K562 (cell line): ENCODE data around the gene GLT1D1. TPM values are rescaled to one million over a fixed set of nuclear protein-coding genes. Genes with fewer than 3 reads are reported as not detected.

Source experiments
- ATAC-seq: fragments of 200-7000 bp; cut with Tn5 transposase; 3 replicates; pipeline ENCODE4 v1.9.1; 2020; ENCODE audit warnings: moderate library complexity
- BruUV-seq: library from RNA; stranded (reverse); fragments of 400-500 nt; replicated peaks from 2 replicates; lab custom pipeline; 2021; lab: Mats Ljungman, UMichigan
- CTCF ChIA-PET: fragments of 300-600 bp; formaldehyde crosslinking; extraction: SDS; loops from one replicate; lab custom pipeline; 2021; ENCODE audit warnings: low intra/inter-chr PET ratio; lab: Yijun Ruan, JAX
- POLR2A ChIA-PET: fragments of 300-600, 350-650 bp; sonication (Branson Sonifier 250); formaldehyde crosslinking; extraction: SDS; loops from one replicate; lab custom pipeline; 2021; ENCODE audit warnings: antibody characterized with exemption, inconsistent platforms; lab: Yijun Ruan, JAX
- DNase-seq, 4 experiments: peaks; one replicate each; pipeline versions ENCODE4 v3.0.0 to v3.0.0-alpha.2; 2011 to 2018; ENCODE audit warnings: low spot score in 3 of 4, mixed read lengths in 3 of 4; ENCODE audit errors: extremely low read depth in 1 of 4
- FAIRE-seq: peaks from 2 replicates; lab custom pipeline; 2011; peaks lifted over from hg19 to GRCh38; lab: Jason Lieb, UNC
- H2AFZ ChIP-seq: 2 replicates; pipeline ENCODE4 v1.6.0; 2011; ENCODE audit warnings: low read depth, low read length, control low read depth, inconsistent platforms
- H3K27ac ChIP-seq: fragments of 200-600 bp; 3 replicates; pipeline ENCODE4 v1.8.0; 2011; ENCODE audit warnings: low read depth, mild to moderate bottlenecking, control low read depth, inconsistent platforms, low read length, moderate library complexity, mixed read lengths; ENCODE audit errors: extremely low read depth
- H3K27me3 ChIP-seq, 2 experiments: fragments of 300-600 bp in 1 of 2; 2 replicates in 1 of 2; 3 replicates in 1 of 2; pipeline versions ENCODE4 v1.6.0 to v1.8.0; 2011; ENCODE audit warnings: inconsistent platforms in 2 of 2, low read length in 2 of 2, mild to moderate bottlenecking in 1 of 2, mixed read lengths in 1 of 2, moderate library complexity in 1 of 2; ENCODE audit not compliant: control insufficient read depth in 2 of 2, insufficient read depth in 2 of 2
- H3K36me3 ChIP-seq: fragments of 300-600 bp; 3 replicates; pipeline ENCODE4 v1.8.0; 2011; ENCODE audit warnings: mild to moderate bottlenecking, low read length, inconsistent platforms; ENCODE audit not compliant: control insufficient read depth, insufficient read depth
- H3K4me1 ChIP-seq, 2 experiments: fragments of 200-600 bp in 1 of 2; replicated peaks in 1 of 2; 2 replicates in 1 of 2; 3 replicates in 1 of 2; pipeline versions ENCODE4 v1.5.1 to v1.8.0; 2011; ENCODE audit warnings: inconsistent platforms in 2 of 2, low read length in 2 of 2, mild to moderate bottlenecking in 1 of 2, mixed read lengths in 1 of 2, moderate library complexity in 1 of 2; ENCODE audit not compliant: control insufficient read depth in 2 of 2, insufficient read depth in 2 of 2
- H3K4me2 ChIP-seq: 2 replicates; pipeline ENCODE4 v1.6.1; 2011; ENCODE audit warnings: low read length, control low read depth, inconsistent platforms, mixed read lengths; ENCODE audit not compliant: insufficient read depth
- H3K4me3 ChIP-seq: fragments of 200-600 bp; sonication (generic), shearing (Covaris generic); 2 replicates; pipeline ENCODE4 v1.5.1; 2016; ENCODE audit warnings: control low read depth, inconsistent platforms
- H3K79me2 ChIP-seq: fragments of 200-600 bp; 3 replicates; pipeline ENCODE4 v1.8.0; 2011; ENCODE audit warnings: low read length, inconsistent platforms; ENCODE audit not compliant: control insufficient read depth, insufficient read depth
- H3K9ac ChIP-seq, 2 experiments: 2 replicates each; pipeline versions ENCODE4 v1.6.0 to v1.6.1; 2011; ENCODE audit warnings: low read depth in 2 of 2, low read length in 2 of 2, control low read depth in 1 of 2, inconsistent platforms in 1 of 2, mild to moderate bottlenecking in 1 of 2, mixed read lengths in 1 of 2; ENCODE audit not compliant: insufficient read depth in 1 of 2
- H3K9me1 ChIP-seq: one replicate; pipeline ENCODE4 v1.6.0; 2011; ENCODE audit warnings: inconsistent platforms, mild to moderate bottlenecking, low read length, moderate library complexity; ENCODE audit not compliant: control insufficient read depth, insufficient read depth
- H3K9me3 ChIP-seq: replicated peaks from 2 replicates; pipeline ENCODE4 v1.5.1; 2011; ENCODE audit warnings: low read depth, low read length, inconsistent platforms; ENCODE audit not compliant: control insufficient read depth, insufficient read depth
- H4K20me1 ChIP-seq: replicated peaks from 2 replicates; pipeline ENCODE4 v1.6.1; 2011; ENCODE audit warnings: low read length, inconsistent platforms, mixed read lengths; ENCODE audit not compliant: control insufficient read depth, insufficient read depth
- HNRNPH1 ChIP-seq: fragments of 200-400 bp; formaldehyde crosslinking; optimal IDR thresholded peaks from 2 replicates; pipeline ENCODE3; 2017; ENCODE audit warnings: low read depth, mild to moderate bottlenecking, low read length, moderate library complexity
- KLF13 ChIP-seq: fragments of 450-650 bp; IDR thresholded peaks from 2 replicates; pipeline ENCODE4 v1.6.1; 2016; ENCODE audit warnings: missing genetic modification characterization, low read depth, mild to moderate bottlenecking, missing compliant biosample characterization, moderate library complexity, borderline replicate concordance
- SMC3 ChIP-seq: conservative IDR thresholded peaks from 2 replicates; pipeline ENCODE4 v1.6.1; 2011; ENCODE audit warnings: low read depth, low read length, improper control_type of control experiment; ENCODE audit not compliant: insufficient read depth
- ZNF124 ChIP-seq: sonication (generic); formaldehyde crosslinking; IDR thresholded peaks from 2 replicates; pipeline ENCODE4 v1.8.1; 2022; ENCODE audit warnings: missing genetic modification reagents
- WGBS: fragments of 100-300 bp; shearing (Covaris generic); methylation state at CpG from one replicate; pipeline ENCODE4 v1.1.6; 2016; ENCODE audit warnings: low coverage, mixed read lengths; ENCODE audit not compliant: insufficient coverage; ENCODE audit errors: missing lambda C conversion rate; 5-methylcytosine and 5-hydroxymethylcytosine counted together
- in situ Hi-C: fragments of 300-500 bp; cut with MboI; formaldehyde crosslinking; loops from 4 replicates; pipeline ENCODE4 v1.15.0; 2018; ENCODE audit warnings: inconsistent platforms, mixed read lengths
- intact Hi-C: fragments of 100-400 bp; cut with micrococcal nuclease; formaldehyde crosslinking; loops from 2 replicates; pipeline ENCODE4 v1.14.2; 2022
- polyA plus RNA-seq, 8 experiments: library from polyadenylated mRNA; depleted of rRNA in 4 of 8; stranded (reverse) in 5 of 8; unstranded in 3 of 8; fragments of >200 nt; fragmentation: Nextera tagmentation in 2 of 8; fragmentation: Illumina TruSeq in 1 of 8; extraction: Ambion mirVana in 2 of 8; extraction: Trizol in 1 of 8; gene quantifications; 2 replicates each; pipeline versions ENCODE4 v1.2.1 to v1.2.3, GENCODE V29; 2011 to 2014; ENCODE audit warnings: inconsistent platforms in 1 of 8, missing spikeins in 1 of 8
- total RNA-seq, 7 experiments: library from RNA; depleted of rRNA in 6 of 7; stranded (reverse); fragments of >200 nt in 6 of 7; fragmentation: Illumina TruSeq in 2 of 7; extraction: Trizol in 2 of 7; gene quantifications; 2 replicates each; pipeline versions ENCODE4 v1.2.1 to v1.2.3, GENCODE V29; 2011 to 2021; ENCODE audit warnings: low replicate concordance in 1 of 7
- TF ChIP-seq, protein P1 (sequence below): fragments of 200-600 bp; sonication (generic); IDR thresholded peaks from one replicate; pipeline ENCODE4 v1.6.1; 2012; ENCODE audit warnings: mild to moderate bottlenecking, low read depth, low read length, inconsistent platforms
- TF ChIP-seq, protein P2 (sequence below): fragments of 450-650 bp; IDR thresholded peaks from one replicate; pipeline ENCODE4 v1.6.1; 2018; ENCODE audit warnings: mild to moderate bottlenecking, moderate library complexity; ENCODE audit not compliant: partially characterized antibody

The GLT1D1 gene
- total and polyA plus RNA-seq, 9 of the 15 experiments (the other 6 are each of a cell fraction or from before 2014, with no cell fraction given), result 0.04 TPM; not detected in 8

DNA sequence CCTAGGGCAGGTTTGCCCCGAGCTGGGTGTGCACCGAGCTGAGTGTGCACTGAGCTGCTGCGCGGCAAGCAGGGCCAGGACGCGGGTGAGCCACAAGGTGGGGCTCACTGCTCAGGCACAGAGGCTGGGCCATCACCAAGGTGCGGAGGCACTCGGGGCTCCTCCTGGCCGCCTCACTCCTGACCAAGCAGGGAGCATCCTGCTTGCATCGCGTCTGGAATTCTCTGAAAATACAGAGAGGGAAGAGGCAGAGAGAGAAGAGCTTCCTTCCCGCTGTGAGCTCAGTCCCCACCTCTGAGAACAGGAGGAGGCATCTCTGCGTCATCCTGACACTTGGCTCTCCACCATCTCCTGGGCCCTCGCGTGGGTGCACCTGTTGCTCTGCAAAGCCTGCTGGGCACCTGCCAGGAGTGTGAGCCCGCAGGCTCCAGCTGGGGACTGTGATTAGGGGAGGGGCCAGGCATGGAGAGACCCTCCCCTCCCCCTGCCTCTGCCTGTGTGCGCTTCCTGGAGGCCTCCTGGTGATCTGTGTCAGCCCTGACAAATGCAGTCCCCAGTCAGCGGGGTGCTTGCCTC is 116.3 kb downstream of the GLT1D1 start:
- no peaks in the 10 kb centered on the region for H3K9me1 ChIP-seq
- DNase-seq (peak; percentile 34 to 43 (median 37)), ATAC-seq (peak; percentile 95), FAIRE-seq (no peak)
- H4K20me1 ChIP-seq, result peaks cover 3% of the 10 kb centered on the region; the same call in 1 of the 2 replicates
- in situ Hi-C loops, result no loop called here
- H3K27ac ChIP-seq, result no peak overlapping the region
- no peaks in the 10 kb centered on the region for H3K79me2 ChIP-seq
- H3K36me3 ChIP-seq, result no peaks in the 10 kb centered on the region
- H3K4me1 ChIP-seq, result no peaks in the 10 kb centered on the region
- no peaks in the 10 kb centered on the region for H3K9me3 ChIP-seq
- no peak overlapping the region for H3K9ac ChIP-seq
- H3K4me3 ChIP-seq, result no peak overlapping the region
- ChIA-PET CTCF (interaction anchor here (0.5 to 0.6 kb wide), 2 partner anchors 942 to 1040 kb away, joined by 3 to 4 read pairs; no protein-coding TSS in a partner anchor), POLR2A (no interaction called here)
- H3K4me2 ChIP-seq, result no peak overlapping the region
- H2AFZ ChIP-seq, result no peak overlapping the region
- 0% methylated on average over 11 of the region's 18 CpGs for WGBS
- H3K27me3 ChIP-seq, result peaks cover 6 to 47% of the 10 kb centered on the region in 2 experiments; a peak in 4 of 5 replicates
- intact Hi-C loops, result no loop called here
- BruUV-seq, result no TSS peak
- peak; percentile 48; the same call in 1 of the 2 replicates for TF ChIP-seq SMC3
- TF ChIP-seq HNRNPH1, result no peak
- TF ChIP-seq KLF13 (tag), result no peak
- TF ChIP-seq ZNF124 (CRISPR knock-in tag), result no peak
- TF ChIP-seq, protein P1, sequence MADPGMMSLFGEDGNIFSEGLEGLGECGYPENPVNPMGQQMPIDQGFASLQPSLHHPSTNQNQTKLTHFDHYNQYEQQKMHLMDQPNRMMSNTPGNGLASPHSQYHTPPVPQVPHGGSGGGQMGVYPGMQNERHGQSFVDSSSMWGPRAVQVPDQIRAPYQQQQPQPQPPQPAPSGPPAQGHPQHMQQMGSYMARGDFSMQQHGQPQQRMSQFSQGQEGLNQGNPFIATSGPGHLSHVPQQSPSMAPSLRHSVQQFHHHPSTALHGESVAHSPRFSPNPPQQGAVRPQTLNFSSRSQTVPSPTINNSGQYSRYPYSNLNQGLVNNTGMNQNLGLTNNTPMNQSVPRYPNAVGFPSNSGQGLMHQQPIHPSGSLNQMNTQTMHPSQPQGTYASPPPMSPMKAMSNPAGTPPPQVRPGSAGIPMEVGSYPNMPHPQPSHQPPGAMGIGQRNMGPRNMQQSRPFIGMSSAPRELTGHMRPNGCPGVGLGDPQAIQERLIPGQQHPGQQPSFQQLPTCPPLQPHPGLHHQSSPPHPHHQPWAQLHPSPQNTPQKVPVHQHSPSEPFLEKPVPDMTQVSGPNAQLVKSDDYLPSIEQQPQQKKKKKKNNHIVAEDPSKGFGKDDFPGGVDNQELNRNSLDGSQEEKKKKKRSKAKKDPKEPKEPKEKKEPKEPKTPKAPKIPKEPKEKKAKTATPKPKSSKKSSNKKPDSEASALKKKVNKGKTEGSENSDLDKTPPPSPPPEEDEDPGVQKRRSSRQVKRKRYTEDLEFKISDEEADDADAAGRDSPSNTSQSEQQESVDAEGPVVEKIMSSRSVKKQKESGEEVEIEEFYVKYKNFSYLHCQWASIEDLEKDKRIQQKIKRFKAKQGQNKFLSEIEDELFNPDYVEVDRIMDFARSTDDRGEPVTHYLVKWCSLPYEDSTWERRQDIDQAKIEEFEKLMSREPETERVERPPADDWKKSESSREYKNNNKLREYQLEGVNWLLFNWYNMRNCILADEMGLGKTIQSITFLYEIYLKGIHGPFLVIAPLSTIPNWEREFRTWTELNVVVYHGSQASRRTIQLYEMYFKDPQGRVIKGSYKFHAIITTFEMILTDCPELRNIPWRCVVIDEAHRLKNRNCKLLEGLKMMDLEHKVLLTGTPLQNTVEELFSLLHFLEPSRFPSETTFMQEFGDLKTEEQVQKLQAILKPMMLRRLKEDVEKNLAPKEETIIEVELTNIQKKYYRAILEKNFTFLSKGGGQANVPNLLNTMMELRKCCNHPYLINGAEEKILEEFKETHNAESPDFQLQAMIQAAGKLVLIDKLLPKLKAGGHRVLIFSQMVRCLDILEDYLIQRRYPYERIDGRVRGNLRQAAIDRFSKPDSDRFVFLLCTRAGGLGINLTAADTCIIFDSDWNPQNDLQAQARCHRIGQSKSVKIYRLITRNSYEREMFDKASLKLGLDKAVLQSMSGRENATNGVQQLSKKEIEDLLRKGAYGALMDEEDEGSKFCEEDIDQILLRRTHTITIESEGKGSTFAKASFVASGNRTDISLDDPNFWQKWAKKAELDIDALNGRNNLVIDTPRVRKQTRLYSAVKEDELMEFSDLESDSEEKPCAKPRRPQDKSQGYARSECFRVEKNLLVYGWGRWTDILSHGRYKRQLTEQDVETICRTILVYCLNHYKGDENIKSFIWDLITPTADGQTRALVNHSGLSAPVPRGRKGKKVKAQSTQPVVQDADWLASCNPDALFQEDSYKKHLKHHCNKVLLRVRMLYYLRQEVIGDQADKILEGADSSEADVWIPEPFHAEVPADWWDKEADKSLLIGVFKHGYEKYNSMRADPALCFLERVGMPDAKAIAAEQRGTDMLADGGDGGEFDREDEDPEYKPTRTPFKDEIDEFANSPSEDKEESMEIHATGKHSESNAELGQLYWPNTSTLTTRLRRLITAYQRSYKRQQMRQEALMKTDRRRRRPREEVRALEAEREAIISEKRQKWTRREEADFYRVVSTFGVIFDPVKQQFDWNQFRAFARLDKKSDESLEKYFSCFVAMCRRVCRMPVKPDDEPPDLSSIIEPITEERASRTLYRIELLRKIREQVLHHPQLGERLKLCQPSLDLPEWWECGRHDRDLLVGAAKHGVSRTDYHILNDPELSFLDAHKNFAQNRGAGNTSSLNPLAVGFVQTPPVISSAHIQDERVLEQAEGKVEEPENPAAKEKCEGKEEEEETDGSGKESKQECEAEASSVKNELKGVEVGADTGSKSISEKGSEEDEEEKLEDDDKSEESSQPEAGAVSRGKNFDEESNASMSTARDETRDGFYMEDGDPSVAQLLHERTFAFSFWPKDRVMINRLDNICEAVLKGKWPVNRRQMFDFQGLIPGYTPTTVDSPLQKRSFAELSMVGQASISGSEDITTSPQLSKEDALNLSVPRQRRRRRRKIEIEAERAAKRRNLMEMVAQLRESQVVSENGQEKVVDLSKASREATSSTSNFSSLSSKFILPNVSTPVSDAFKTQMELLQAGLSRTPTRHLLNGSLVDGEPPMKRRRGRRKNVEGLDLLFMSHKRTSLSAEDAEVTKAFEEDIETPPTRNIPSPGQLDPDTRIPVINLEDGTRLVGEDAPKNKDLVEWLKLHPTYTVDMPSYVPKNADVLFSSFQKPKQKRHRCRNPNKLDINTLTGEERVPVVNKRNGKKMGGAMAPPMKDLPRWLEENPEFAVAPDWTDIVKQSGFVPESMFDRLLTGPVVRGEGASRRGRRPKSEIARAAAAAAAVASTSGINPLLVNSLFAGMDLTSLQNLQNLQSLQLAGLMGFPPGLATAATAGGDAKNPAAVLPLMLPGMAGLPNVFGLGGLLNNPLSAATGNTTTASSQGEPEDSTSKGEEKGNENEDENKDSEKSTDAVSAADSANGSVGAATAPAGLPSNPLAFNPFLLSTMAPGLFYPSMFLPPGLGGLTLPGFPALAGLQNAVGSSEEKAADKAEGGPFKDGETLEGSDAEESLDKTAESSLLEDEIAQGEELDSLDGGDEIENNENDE, result no peak
- TF ChIP-seq, protein P2, sequence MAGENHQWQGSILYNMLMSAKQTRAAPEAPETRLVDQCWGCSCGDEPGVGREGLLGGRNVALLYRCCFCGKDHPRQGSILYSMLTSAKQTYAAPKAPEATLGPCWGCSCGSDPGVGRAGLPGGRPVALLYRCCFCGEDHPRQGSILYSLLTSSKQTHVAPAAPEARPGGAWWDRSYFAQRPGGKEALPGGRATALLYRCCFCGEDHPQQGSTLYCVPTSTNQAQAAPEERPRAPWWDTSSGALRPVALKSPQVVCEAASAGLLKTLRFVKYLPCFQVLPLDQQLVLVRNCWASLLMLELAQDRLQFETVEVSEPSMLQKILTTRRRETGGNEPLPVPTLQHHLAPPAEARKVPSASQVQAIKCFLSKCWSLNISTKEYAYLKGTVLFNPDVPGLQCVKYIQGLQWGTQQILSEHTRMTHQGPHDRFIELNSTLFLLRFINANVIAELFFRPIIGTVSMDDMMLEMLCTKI, result no peak
